K562 (cell line): Measurements from ENCODE around the gene SPTLC2. TPM values are rescaled to one million over a fixed set of nuclear protein-coding genes. Genes with fewer than 3 reads are reported as not detected.

ENCODE experiments used
- ATF6 ChIP-seq: sonication (generic); formaldehyde crosslinking; IDR thresholded peaks from 2 replicates; pipeline ENCODE4 v1.4.0; 2020; ENCODE audit warnings: mild to moderate bottlenecking, missing genetic modification reagents
- CBFA2T2 ChIP-seq: fragments of 450-650 bp; conservative IDR thresholded peaks from 2 replicates; pipeline ENCODE4 v1.6.1; 2017; ENCODE audit warnings: mild to moderate bottlenecking
- COPS2 ChIP-seq: fragments of 450-650 bp; conservative IDR thresholded peaks from 2 replicates; pipeline ENCODE4 v1.6.1; 2016; ENCODE audit warnings: mild to moderate bottlenecking, moderate library complexity
- CTBP1 ChIP-seq: fragments of 450-650 bp; IDR thresholded peaks from 2 replicates; pipeline ENCODE4 v1.6.1; 2016; ENCODE audit warnings: borderline replicate concordance
- CTCF ChIP-seq, 3 experiments: IDR thresholded peaks in 2 of 3; conservative IDR thresholded peaks in 1 of 3; 2 replicates each; pipeline ENCODE4 v1.5.1; 2011 to 2012; ENCODE audit warnings: low read length in 3 of 3, mild to moderate bottlenecking in 3 of 3, control low read depth in 2 of 3, improper control_type of control experiment in 1 of 3, inconsistent platforms in 1 of 3, low read depth in 1 of 3, mixed read lengths in 1 of 3, moderate library complexity in 1 of 3; ENCODE audit not compliant: insufficient read depth in 2 of 3
- DPF2 ChIP-seq: fragments of 450-650 bp; IDR thresholded peaks from 2 replicates; pipeline ENCODE4 v1.6.1; 2016
- HMG20B ChIP-seq: fragments of 250-450 bp; sonication (Bioruptor Pico); IDR thresholded peaks from 2 replicates; pipeline ENCODE4 v1.5.0; 2021; ENCODE audit warnings: mild to moderate bottlenecking
- NR0B1 ChIP-seq: fragments of 450-650 bp; IDR thresholded peaks from one replicate; pipeline ENCODE4 v1.6.1; 2018; ENCODE audit warnings: mild to moderate bottlenecking, moderate library complexity; ENCODE audit not compliant: partially characterized antibody
- POLR2B ChIP-seq: fragments of 450-650 bp; IDR thresholded peaks from 2 replicates; pipeline ENCODE4 v1.6.1; 2018; ENCODE audit warnings: low read depth; ENCODE audit not compliant: partially characterized antibody
- RBM34 ChIP-seq: fragments of 200-400 bp; formaldehyde crosslinking; IDR thresholded peaks from 2 replicates; pipeline ENCODE4 v1.6.1; 2018; ENCODE audit warnings: low read length, borderline replicate concordance; ENCODE audit not compliant: insufficient read depth
- RNF2 ChIP-seq: sonication (generic); IDR thresholded peaks from 2 replicates; pipeline ENCODE4 v1.6.1; 2016
- THRA ChIP-seq: fragments of 450-650 bp; IDR thresholded peaks from 2 replicates; pipeline ENCODE4 v1.6.1; 2017; ENCODE audit warnings: mild to moderate bottlenecking, moderate library complexity
- WHSC1 ChIP-seq: IDR thresholded peaks from one replicate; pipeline ENCODE4 v1.6.1; 2012; ENCODE audit warnings: low read length, control low read depth, inconsistent platforms
- ZBTB34 ChIP-seq: fragments of 250-450 bp; sonication (Bioruptor Pico); IDR thresholded peaks from 2 replicates; pipeline ENCODE4 v1.8.0; 2021; ENCODE audit warnings: mild to moderate bottlenecking, moderate library complexity
- ZFX ChIP-seq: sonication (generic); formaldehyde crosslinking; IDR thresholded peaks from 2 replicates; pipeline ENCODE4 v1.8.0; 2022; ENCODE audit warnings: mild to moderate bottlenecking, missing genetic modification reagents, moderate library complexity
- ZNF212 ChIP-seq: fragments of 450-650 bp; formaldehyde crosslinking; IDR thresholded peaks from 2 replicates; pipeline ENCODE4 v1.4.0; 2020; ENCODE audit warnings: mild to moderate bottlenecking
- ZNF217 ChIP-seq: sonication (generic); formaldehyde crosslinking; IDR thresholded peaks from 2 replicates; pipeline ENCODE4 v1.8.0; 2022; ENCODE audit warnings: mild to moderate bottlenecking, missing genetic modification reagents
- ZNF324 ChIP-seq: fragments of 250-450 bp; sonication (Bioruptor Pico); IDR thresholded peaks from 2 replicates; pipeline ENCODE4 v1.4.0; 2020; ENCODE audit warnings: mild to moderate bottlenecking
- ZNF445 ChIP-seq: fragments of 250-450 bp; sonication (Bioruptor Pico); IDR thresholded peaks from 2 replicates; pipeline ENCODE4 v1.4.0; 2020; ENCODE audit warnings: low read depth, mild to moderate bottlenecking, moderate library complexity
- ZNF740 ChIP-seq, 3 experiments: fragments of 200-800 bp in 1 of 3; sonication (Bioruptor generic) in 1 of 3; sonication (generic) in 1 of 3; formaldehyde crosslinking in 1 of 3; IDR thresholded peaks; 2 replicates each; pipeline versions ENCODE4 v1.6.1 to v1.8.0; 2016 to 2022; ENCODE audit warnings: mild to moderate bottlenecking in 2 of 3, missing compliant biosample characterization in 2 of 3, missing genetic modification characterization in 2 of 3, missing genetic modification reagents in 1 of 3
- polyA plus RNA-seq, 8 experiments: library from polyadenylated mRNA; depleted of rRNA in 4 of 8; stranded (reverse) in 5 of 8; unstranded in 3 of 8; fragments of >200 nt; fragmentation: Nextera tagmentation in 2 of 8; fragmentation: Illumina TruSeq in 1 of 8; extraction: Ambion mirVana in 2 of 8; extraction: Trizol in 1 of 8; gene quantifications; 2 replicates each; pipeline versions ENCODE4 v1.2.1 to v1.2.3, GENCODE V29; 2011 to 2014; ENCODE audit warnings: inconsistent platforms in 1 of 8, missing spikeins in 1 of 8
- total RNA-seq, 7 experiments: library from RNA; depleted of rRNA in 6 of 7; stranded (reverse); fragments of >200 nt in 6 of 7; fragmentation: Illumina TruSeq in 2 of 7; extraction: Trizol in 2 of 7; gene quantifications; 2 replicates each; pipeline versions ENCODE4 v1.2.1 to v1.2.3, GENCODE V29; 2011 to 2021; ENCODE audit warnings: low replicate concordance in 1 of 7

Gene SPTLC2
- total and polyA plus RNA-seq, 9 of the 15 experiments (the other 6 are each of a cell fraction or from before 2014, with no cell fraction given) = 4.5 to 30.4 (median 14.0) TPM

GRCh38 chr14:77645520-77646230 is 29.2 kb upstream of the SPTLC2 start (continued):
- TF ChIP-seq ZNF445 (CRISPR knock-in tag) (no peak), THRA (no peak), WHSC1 (no peak), CBFA2T2 (peak; percentile 58), HMG20B (CRISPR knock-in tag) (no peak), ZFX (CRISPR knock-in tag) (no peak), COPS2 (no peak), ZNF324 (CRISPR knock-in tag) (no peak), ATF6 (CRISPR knock-in tag) (no peak), RNF2 (no peak), POLR2B (no peak), ZBTB34 (no peak), DPF2 (peak; percentile 67), ZNF212 (CRISPR knock-in tag) (no peak), NR0B1 (no peak), CTBP1 (peak; percentile 41; the same call in 1 of the 2 replicates), ZNF217 (CRISPR knock-in tag) (no peak), CTCF (IDR thresholded peaks at IDR 0.05 in 2 of 3, conservative IDR thresholded peaks at IDR 0.05 in 1 of 3; ENCODE audit: insufficient read depth in 2 of 3, low read depth in 1 of 3, low read length in 3 of 3) (no peak), ZNF740 (CRISPR knock-in tag; IDR thresholded peaks at IDR 0.05) (no peak), ZNF740 (tag; IDR thresholded peaks at IDR 0.05) (no peak), RBM34 (no peak)
